Stomach smooth muscle (tissue), 2 donors: ENCODE results near the gene GYS1.

Source experiments
- H3K27ac ChIP-seq: one replicate; pipeline ENCODE4 v1.7.0; 2013; ENCODE audit warnings: mild to moderate bottlenecking, low read length, inconsistent platforms
- H3K27me3 ChIP-seq, 2 donors: one replicate each; pipeline ENCODE4 v1.7.0; 2013; ENCODE audit warnings: low read length in 2 of 2; ENCODE audit not compliant: insufficient read depth in 2 of 2, control insufficient read depth in 1 of 2
- H3K36me3 ChIP-seq, 2 donors: one replicate each; pipeline ENCODE4 v1.7.0; 2013; ENCODE audit warnings: low read length in 2 of 2; ENCODE audit not compliant: control insufficient read depth in 2 of 2, insufficient read depth in 2 of 2
- H3K4me1 ChIP-seq: one replicate; pipeline ENCODE4 v1.7.0; 2013; ENCODE audit warnings: low read length; ENCODE audit not compliant: control insufficient read depth, insufficient read depth
- H3K4me3 ChIP-seq, 2 donors: one replicate each; pipeline ENCODE4 v1.7.0; 2013; ENCODE audit warnings: low read length in 2 of 2
- H3K9ac ChIP-seq, 2 donors: one replicate each; pipeline ENCODE4 v1.7.0; 2013; ENCODE audit warnings: low read length in 2 of 2, mild to moderate bottlenecking in 1 of 2
- H3K9me3 ChIP-seq, 2 donors: one replicate each; pipeline ENCODE4 v1.7.0; 2013; ENCODE audit warnings: low read length in 2 of 2; ENCODE audit not compliant: control insufficient read depth in 2 of 2
- donor health status: healthy.
- donor health status: Pancreatic carcinoma.

GYS1 gene

GRCh38 chr19:48962029-48962848 is 30.9 kb downstream of the GYS1 start:
- Histone ChIP-seq H3K9me3 (no peaks in the 10 kb centered on the region), H3K36me3 (peaks cover 5 to 8% of the 10 kb centered on the region in 2 donors), H3K27ac (peak overlapping the region; percentile 55), H3K9ac (peak overlapping the region in 1 of 2 donors; percentile 51), H3K4me3 (no peak overlapping the region), H3K4me1 (peaks cover 30% of the 10 kb centered on the region), H3K27me3 (no peaks in the 10 kb centered on the region)

- no peak overlapping the region for H3K9ac ChIP-seq
- peak overlapping the region; percentile 55 for H3K27ac ChIP-seq
- no peaks in the 10 kb centered on the region for H3K27me3 ChIP-seq
- H3K4me3 ChIP-seq, result no peak overlapping the region
- peaks cover 25% of the 10 kb centered on the region for H3K4me1 ChIP-seq
- peaks cover 5 to 6% of the 10 kb centered on the region in 2 donors for H3K36me3 ChIP-seq
- H3K9me3 ChIP-seq, result no peaks in the 10 kb centered on the region
These were observed 31.5 kb downstream of the GYS1 start for GRCh38 chr19:48961673-48962028.

- no peaks in the 10 kb centered on the region for H3K27me3 ChIP-seq
- no peaks in the 10 kb centered on the region for H3K9me3 ChIP-seq
- H3K4me1 ChIP-seq, result peaks cover 20% of the 10 kb centered on the region
- H3K27ac ChIP-seq, result no peak overlapping the region
- H3K4me3 ChIP-seq, result no peak overlapping the region
- no peak overlapping the region for H3K9ac ChIP-seq
- H3K36me3 ChIP-seq, result peaks cover 0 to 4% of the 10 kb centered on the region in 2 donors
These were observed 32.0 kb downstream of the GYS1 start for GRCh38 chr19:48961051-48961649.

- Histone ChIP-seq H3K27me3 (no peaks in the 10 kb centered on the region), H3K9ac (no peak overlapping the region), H3K36me3 (peaks cover 0 to 4% of the 10 kb centered on the region in 2 donors), H3K4me3 (no peak overlapping the region), H3K9me3 (no peaks in the 10 kb centered on the region), H3K27ac (no peak overlapping the region), H3K4me1 (peaks cover 26% of the 10 kb centered on the region)
These were observed 33.5 kb downstream of the GYS1 start for GRCh38 chr19:48959341-48960239.

- Histone ChIP-seq H3K4me1 (peaks cover 18% of the 10 kb centered on the region), H3K9me3 (no peaks in the 10 kb centered on the region), H3K27me3 (no peaks in the 10 kb centered on the region), H3K36me3 (peaks cover 0 to 4% of the 10 kb centered on the region in 2 donors), H3K27ac (no peak overlapping the region), H3K4me3 (no peak overlapping the region), H3K9ac (no peak overlapping the region)
These were observed 35.1 kb downstream of the GYS1 start for GRCh38 chr19:48958006-48958405.

GRCh38 chr19:48955308-48955958 is 37.7 kb downstream of the GYS1 start:
- Histone ChIP-seq H3K4me1 (peaks cover 18% of the 10 kb centered on the region), H3K4me3 (peak overlapping the region; percentile 87 to 93), H3K36me3 (peaks cover 0 to 4% of the 10 kb centered on the region in 2 donors), H3K27me3 (no peaks in the 10 kb centered on the region), H3K9ac (peak overlapping the region; percentile 88 to 95), H3K9me3 (no peaks in the 10 kb centered on the region), H3K27ac (peak overlapping the region; percentile 74)

- Histone ChIP-seq H3K9me3 (no peaks in the 10 kb centered on the region), H3K4me1 (peaks cover 18% of the 10 kb centered on the region), H3K27ac (peak within 1 kb of the TSS; percentile 74)
These were observed 38.4 kb downstream of the GYS1 start, which contains the start of gene BAX for GRCh38 chr19:48954595-48955307. TSS of gene BAX (plus strand) at chr19:48954875. CDS start at chr19:48954929, 54 bp downstream.

DNA sequence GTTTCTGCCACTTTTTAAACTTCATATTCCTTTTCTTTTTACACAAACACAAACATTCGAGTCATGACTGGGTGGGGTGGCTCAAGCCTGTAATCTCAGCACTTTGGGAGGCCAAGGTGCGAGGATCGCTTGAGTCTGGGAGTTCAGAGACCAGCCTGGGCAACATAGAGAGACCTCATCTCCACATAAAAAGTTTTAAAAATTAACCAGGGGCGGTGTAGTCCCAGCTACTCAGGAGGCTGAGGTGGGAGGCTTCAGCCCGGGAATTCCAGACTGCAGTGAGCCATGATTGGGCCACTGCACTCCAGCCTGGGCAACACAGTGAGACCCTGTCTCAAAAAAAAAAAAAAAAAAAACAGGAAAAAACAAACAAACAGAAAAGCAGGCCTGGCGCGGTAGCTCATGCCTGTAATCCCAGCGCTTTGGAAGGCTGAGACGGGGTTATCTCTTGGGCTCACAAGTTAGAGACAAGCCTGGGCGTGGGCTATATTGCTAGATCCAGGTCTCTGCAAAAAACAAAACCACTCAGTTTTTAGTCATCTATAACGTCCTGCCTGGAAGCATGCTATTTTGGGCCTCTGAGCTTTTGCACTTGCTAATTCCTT is 39.0 kb downstream of the GYS1 start:
- peaks cover 18% of the 10 kb centered on the region for H3K4me1 ChIP-seq
- H3K27me3 ChIP-seq, result no peaks in the 10 kb centered on the region
- peak overlapping the region; percentile 52 to 93 for H3K4me3 ChIP-seq
- H3K27ac ChIP-seq, result peak overlapping the region; percentile 74
- peaks cover 0 to 4% of the 10 kb centered on the region in 2 donors for H3K36me3 ChIP-seq
- peak overlapping the region; percentile 51 to 95 for H3K9ac ChIP-seq
- no peaks in the 10 kb centered on the region for H3K9me3 ChIP-seq

More at GRCh38 chr19:48954595-48955307, 38.4 kb downstream of the GYS1 start, which contains the start of gene BAX:
- H3K36me3 ChIP-seq, result peaks cover 0 to 4% of the 10 kb centered on the region in 2 donors
- peak within 1 kb of the TSS; percentile 88 to 95 for H3K9ac ChIP-seq
- H3K4me3 ChIP-seq, result peak within 1 kb of the TSS; percentile 87 to 93
- H3K27me3 ChIP-seq, result no peaks in the 10 kb centered on the region

DNA sequence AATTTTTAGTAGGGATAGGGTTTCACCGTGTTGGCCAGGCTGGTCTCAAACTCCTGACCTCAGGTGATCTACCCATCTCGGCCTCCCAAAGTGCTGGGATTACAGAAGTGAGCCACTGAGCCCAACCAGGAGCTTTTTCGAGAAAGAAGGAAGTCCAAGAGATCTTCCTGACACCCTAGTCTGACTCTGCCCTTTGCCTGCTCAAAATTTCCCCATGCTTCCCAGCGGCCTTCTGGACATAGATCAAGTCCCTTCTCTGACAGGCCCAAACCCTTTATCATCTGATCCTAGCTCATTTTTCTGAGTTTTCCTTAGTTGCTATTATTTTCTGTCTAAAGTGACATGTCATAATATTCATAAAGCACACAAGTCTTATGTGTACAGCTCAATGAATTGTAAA is 40.0 kb downstream of the GYS1 start:
- H3K4me1 ChIP-seq, result peaks cover 18% of the 10 kb centered on the region
- H3K36me3 ChIP-seq, result peaks cover 0 to 4% of the 10 kb centered on the region in 2 donors
- no peaks in the 10 kb centered on the region for H3K27me3 ChIP-seq
- H3K4me3 ChIP-seq, result no peak overlapping the region
- H3K9ac ChIP-seq, result no peak overlapping the region
- H3K27ac ChIP-seq, result no peak overlapping the region
- no peaks in the 10 kb centered on the region for H3K9me3 ChIP-seq
